ENCODE results near the gene GALNT6.

DNA sequence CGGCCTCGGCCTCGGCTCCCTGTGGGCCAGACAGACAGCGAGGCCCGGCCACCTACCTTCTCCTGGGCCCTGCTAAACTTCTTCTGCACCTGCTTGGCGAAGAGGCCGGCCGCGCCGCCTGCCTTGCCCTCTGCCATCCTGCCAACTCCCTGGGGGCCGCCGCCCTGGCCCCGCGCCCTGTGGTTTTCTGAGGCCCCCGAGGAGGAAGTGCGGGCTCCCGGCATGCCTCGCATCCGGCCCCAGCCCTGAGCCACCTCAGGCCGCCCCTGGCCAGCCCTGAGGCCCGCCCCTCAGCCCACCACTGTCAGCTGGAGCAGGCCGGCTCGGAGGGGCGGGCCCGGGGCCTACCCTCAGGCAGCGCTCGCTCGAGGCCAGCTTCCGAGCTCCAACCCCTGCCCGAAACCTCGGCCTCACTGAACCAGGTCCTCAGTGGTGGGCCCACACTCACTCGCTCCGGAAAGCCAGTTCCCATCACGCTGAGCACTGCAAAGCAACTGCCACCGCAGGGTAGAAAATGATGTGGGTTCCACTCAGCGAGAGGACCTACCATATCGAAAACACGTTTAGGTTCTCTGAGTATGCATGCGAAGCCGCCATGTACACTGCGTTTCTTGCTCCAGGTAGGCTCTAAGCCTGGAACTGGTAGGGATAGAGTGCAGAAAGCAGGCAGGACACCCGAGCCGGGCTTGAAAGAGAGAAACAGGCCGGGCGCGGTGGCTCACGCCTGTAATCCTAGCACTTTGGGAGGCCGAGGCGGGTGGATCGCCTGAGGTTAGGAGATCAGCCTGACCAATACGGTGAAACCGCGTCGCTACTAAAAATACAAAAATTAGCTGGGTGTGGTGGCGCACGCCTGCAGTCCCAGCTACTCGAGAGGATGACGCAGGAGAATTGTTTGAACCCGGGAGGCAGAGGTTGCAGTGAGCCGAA is 67.0 kb downstream of the GALNT6 start, which contains the start of gene BIN2:
- TF ChIP-seq, protein P1, sequence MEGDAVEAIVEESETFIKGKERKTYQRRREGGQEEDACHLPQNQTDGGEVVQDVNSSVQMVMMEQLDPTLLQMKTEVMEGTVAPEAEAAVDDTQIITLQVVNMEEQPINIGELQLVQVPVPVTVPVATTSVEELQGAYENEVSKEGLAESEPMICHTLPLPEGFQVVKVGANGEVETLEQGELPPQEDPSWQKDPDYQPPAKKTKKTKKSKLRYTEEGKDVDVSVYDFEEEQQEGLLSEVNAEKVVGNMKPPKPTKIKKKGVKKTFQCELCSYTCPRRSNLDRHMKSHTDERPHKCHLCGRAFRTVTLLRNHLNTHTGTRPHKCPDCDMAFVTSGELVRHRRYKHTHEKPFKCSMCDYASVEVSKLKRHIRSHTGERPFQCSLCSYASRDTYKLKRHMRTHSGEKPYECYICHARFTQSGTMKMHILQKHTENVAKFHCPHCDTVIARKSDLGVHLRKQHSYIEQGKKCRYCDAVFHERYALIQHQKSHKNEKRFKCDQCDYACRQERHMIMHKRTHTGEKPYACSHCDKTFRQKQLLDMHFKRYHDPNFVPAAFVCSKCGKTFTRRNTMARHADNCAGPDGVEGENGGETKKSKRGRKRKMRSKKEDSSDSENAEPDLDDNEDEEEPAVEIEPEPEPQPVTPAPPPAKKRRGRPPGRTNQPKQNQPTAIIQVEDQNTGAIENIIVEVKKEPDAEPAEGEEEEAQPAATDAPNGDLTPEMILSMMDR (IDR thresholded peaks at IDR 0.05), result no peak
- TF ChIP-seq POLR2A (IDR thresholded peaks at IDR 0.05), result no peak

Data from heart left ventricle (tissue), 13 donors.